Brain microvascular endothelial cell (primary cell): ENCODE results near the gene SBDS.
"Not testable (repeated sequence)": the region's sequence is repeated elsewhere in the genome, so short reads cannot be mapped to it uniquely, and the experiment has no call there.

Experiments used
- DNase-seq: peaks from one replicate; pipeline ENCODE4 v3.0.0-alpha.2; 2020
- H3K27ac ChIP-seq: fragments of 250-450 bp; sonication (Bioruptor Pico); 2 replicates; pipeline ENCODE4 v1.5.1; 2020; ENCODE audit warnings: mild to moderate bottlenecking, moderate library complexity
- H3K27me3 ChIP-seq: fragments of 250-450 bp; sonication (Bioruptor Pico); replicated peaks from 2 replicates; pipeline ENCODE4 v1.5.1; 2020; ENCODE audit warnings: mild to moderate bottlenecking
- H3K36me3 ChIP-seq: fragments of 250-450 bp; sonication (Bioruptor Pico); replicated peaks from 2 replicates; pipeline ENCODE4 v1.5.1; 2020; ENCODE audit warnings: mild to moderate bottlenecking
- H3K4me3 ChIP-seq: 2 replicates; pipeline ENCODE4 v1.5.1; 2011; ENCODE audit warnings: low read depth, mild to moderate bottlenecking, control low read depth, low read length, moderate library complexity
- CTCF ChIP-seq: IDR thresholded peaks from 2 replicates; pipeline ENCODE4 v1.5.1; 2011; ENCODE audit warnings: low read depth, mild to moderate bottlenecking, moderate library complexity, low read length, control low read depth, inconsistent platforms; ENCODE audit errors: missing control alignments
- in situ Hi-C: cut with HindIII; loops from 2 replicates; pipeline ENCODE4 v1.10.0; 2017; ENCODE audit warnings: low sequenced_read_pairs, low pct_ligation_motif_present

SBDS gene

GRCh38 chr7:67021260-67021659, 25.9 kb upstream of the SBDS start:
- no peak for TF ChIP-seq CTCF
- no peak overlapping the region for H3K4me3 ChIP-seq
- in situ Hi-C loops, result no loop called here
- no peaks in the 10 kb centered on the region for H3K27me3 ChIP-seq
- DNase-seq, result no peak
- H3K27ac ChIP-seq, result no peak overlapping the region
- peaks cover 22% of the 10 kb centered on the region for H3K36me3 ChIP-seq

GRCh38 chr7:67019562-67020390, 24.4 kb upstream of the SBDS start:
- H3K4me3 ChIP-seq, result no peak overlapping the region
- in situ Hi-C loops, result no loop called here
- peaks cover 22% of the 10 kb centered on the region for H3K36me3 ChIP-seq
- TF ChIP-seq CTCF, result no peak
- no peak overlapping the region for H3K27ac ChIP-seq
- DNase-seq, result no peak
- H3K27me3 ChIP-seq, result no peaks in the 10 kb centered on the region

GRCh38 chr7:67018940-67019339, 23.6 kb upstream of the SBDS start:
- no peaks in the 10 kb centered on the region for H3K27me3 ChIP-seq
- H3K27ac ChIP-seq, result no peak overlapping the region
- no peak for TF ChIP-seq CTCF
- DNase-seq, result no peak
- peaks cover 22% of the 10 kb centered on the region for H3K36me3 ChIP-seq
- H3K4me3 ChIP-seq, result no peak overlapping the region
- in situ Hi-C loops, result no loop called here

- H3K27ac ChIP-seq, H3K4me3 ChIP-seq, H3K27me3 ChIP-seq, in situ Hi-C loops, DNase-seq: not testable (repeated sequence)
- peaks cover 25% of the 10 kb centered on the region for H3K36me3 ChIP-seq
These were observed 22.6 kb upstream of the SBDS start for GRCh38 chr7:67017971-67018370.

GRCh38 chr7:67014076-67014622, 18.8 kb upstream of the SBDS start:
- H3K27me3 ChIP-seq, H3K4me3 ChIP-seq, H3K27ac ChIP-seq, DNase-seq, in situ Hi-C loops: not testable (repeated sequence)
- peaks cover 14% of the 10 kb centered on the region for H3K36me3 ChIP-seq

GRCh38 chr7:67009677-67010076, 14.3 kb upstream of the SBDS start:
- H3K27me3 ChIP-seq, DNase-seq, H3K36me3 ChIP-seq, in situ Hi-C loops, H3K27ac ChIP-seq, H3K4me3 ChIP-seq: not testable (repeated sequence)

- DNase-seq, result no peak
- Histone ChIP-seq H3K27ac (no peak overlapping the region), H3K36me3 (peaks cover 6% of the 10 kb centered on the region), H3K27me3 (no peaks in the 10 kb centered on the region), H3K4me3 (no peak overlapping the region)
- in situ Hi-C loops, result no loop called here
- no peak for TF ChIP-seq CTCF
These were observed 12.9 kb upstream of the SBDS start for GRCh38 chr7:67008260-67008659.
